H1 (cell line): Measurements from ENCODE around the gene CASK. TPM values are rescaled to one million over a fixed set of nuclear protein-coding genes. Genes with fewer than 3 reads are reported as not detected.

Experiments
- CHD1 ChIP-seq: IDR thresholded peaks from 2 replicates; pipeline ENCODE4 v1.6.1; 2012; ENCODE audit warnings: low read depth, low read length, improper control_type of control experiment
- CHD7 ChIP-seq: fragments of 300-600 bp; sonication (generic); IDR thresholded peaks from 2 replicates; pipeline ENCODE4 v1.7.1; 2012; ENCODE audit warnings: low read length, moderate library complexity, mild to moderate bottlenecking, inconsistent platforms; ENCODE audit not compliant: insufficient replicate concordance
- KDM5A ChIP-seq: fragments of 200-600 bp; IDR thresholded peaks from 2 replicates; pipeline ENCODE4 v1.7.1; 2012; ENCODE audit warnings: mild to moderate bottlenecking, low read length, inconsistent platforms, mixed read lengths
- MAX ChIP-seq: IDR thresholded peaks from 2 replicates; pipeline ENCODE4 v1.6.1; 2012; ENCODE audit warnings: inconsistent platforms
- TBP ChIP-seq: IDR thresholded peaks from 2 replicates; pipeline ENCODE4 v1.6.1; 2011; ENCODE audit warnings: low read depth, low read length, improper control_type of control experiment
- polyA plus RNA-seq, 7 experiments: library from polyadenylated mRNA; depleted of rRNA in 3 of 7; stranded (reverse) in 5 of 7; unstranded in 2 of 7; fragments of >200 nt in 5 of 7; fragments of 200-250 nt in 2 of 7; gene quantifications; 1 replicate in 5 of 7; 2 replicates in 1 of 7; 4 replicates in 1 of 7; pipeline versions ENCODE4 v1.2.1 to v1.2.3, GENCODE V29; 2011 to 2013; ENCODE audit warnings: missing spikeins in 2 of 7, mixed read lengths in 2 of 7
- total RNA-seq: library from RNA; stranded (reverse); fragmentation: NEBNext Ultra II Directional; extraction: Animal tissue kit (Norgen Biotek cat#: 25700); gene quantifications from 2 replicates; pipeline ENCODE4 v1.2.1, GENCODE V29; 2021

The CASK gene
- total and polyA plus RNA-seq, 2 of the 8 experiments (the other 6 are each of a cell fraction or from before 2014, with no cell fraction given): 21.6 to 55.1 TPM

- no peak for TF ChIP-seq CHD7
- TF ChIP-seq KDM5A: no peak
- no peak for TF ChIP-seq TBP
- TF ChIP-seq CHD1: no peak
- no peak for TF ChIP-seq MAX
Observed at GRCh38 chrX:41499195-41499594, 424.2 kb downstream of the CASK start (continued).
